A549 (cell line): ENCODE data around the gene FUZ. TPM values are rescaled to one million over a fixed set of nuclear protein-coding genes. Genes with fewer than 3 reads are reported as not detected.
"Not testable (repeated sequence)": the region's sequence is repeated elsewhere in the genome, so short reads cannot be mapped to it uniquely, and the experiment has no call there.

ENCODE experiments used
- ATAC-seq, 2 experiments: fragments of 200-7000 bp in 1 of 2; fragments of >200 bp in 1 of 2; cut with Nextera tagmentation in 1 of 2; cut with Tn5 transposase in 1 of 2; 3 replicates each; pipeline versions ENCODE4 v1.8.0 to v1.9.1; 2018 to 2020; ENCODE audit warnings: mild to moderate bottlenecking in 1 of 2, moderate library complexity in 1 of 2
- CTCF ChIA-PET: fragments of 300-600 bp; sonication (Branson Sonifier 250); formaldehyde crosslinking; extraction: SDS; loops from one replicate; lab custom pipeline; 2021; ENCODE audit warnings: antibody characterized with exemption, inconsistent platforms; lab: Yijun Ruan, JAX
- POLR2A ChIA-PET: fragments of 350-600 bp; formaldehyde crosslinking; extraction: SDS; loops from one replicate; lab custom pipeline; 2021; ENCODE audit warnings: antibody characterized with exemption, inconsistent platforms; lab: Yijun Ruan, JAX
- DNase-seq, 2 experiments: peaks; one replicate each; pipeline versions ENCODE4 v3.0.0 to v3.0.0-alpha.2; 2011 to 2016; ENCODE audit warnings: low read depth in 1 of 2, low spot score in 1 of 2
- FAIRE-seq: peaks from 2 replicates; lab custom pipeline; 2011; peaks lifted over from hg19 to GRCh38; lab: Jason Lieb, UNC
- H3K27ac ChIP-seq, 2 experiments: fragments of >200 bp; sonication (Bioruptor Twin); formaldehyde crosslinking; 3 replicates each; pipeline ENCODE4 v1.5.1; 2016 to 2017
- H3K4me1 ChIP-seq: fragments of >200 bp; sonication (Bioruptor Twin); formaldehyde crosslinking; 3 replicates; pipeline ENCODE4 v1.6.1; 2016
- H3K4me2 ChIP-seq: fragments of >200 bp; sonication (Bioruptor Twin); formaldehyde crosslinking; 3 replicates; pipeline ENCODE4 v1.6.1; 2016
- H3K4me3 ChIP-seq: fragments of >200 bp; sonication (Bioruptor Twin); formaldehyde crosslinking; 3 replicates; pipeline ENCODE4 v1.5.1; 2016
- H3K9me3 ChIP-seq: fragments of >200 bp; sonication (Bioruptor Twin); formaldehyde crosslinking; 3 replicates; pipeline ENCODE4 v1.6.1; 2016
- CHD2 ChIP-seq: fragments of 150-350 bp; IDR thresholded peaks from 2 replicates; pipeline ENCODE4 v1.6.1; 2014; ENCODE audit warnings: low read length; ENCODE audit not compliant: partially characterized antibody
- CHD4 ChIP-seq: fragments of 200-600 bp; sonication (generic); IDR thresholded peaks from 2 replicates; pipeline ENCODE4 v1.6.1; 2016; ENCODE audit warnings: antibody characterized with exemption, mild to moderate bottlenecking, borderline replicate concordance
- FOSB ChIP-seq: fragments of 250-450 bp; sonication (Bioruptor Pico); IDR thresholded peaks from 2 replicates; pipeline ENCODE4 v1.5.0; 2020; ENCODE audit warnings: mild to moderate bottlenecking, moderate library complexity
- FOSL2 ChIP-seq, 2 experiments: fragments of 450-650 bp in 1 of 2; fragments of >200 bp in 1 of 2; sonication (Bioruptor Twin) in 1 of 2; formaldehyde crosslinking; IDR thresholded peaks; 2 replicates each; pipeline versions ENCODE4 v1.5.0 to v1.6.1; 2016 to 2020; ENCODE audit warnings: mild to moderate bottlenecking in 1 of 2, moderate library complexity in 1 of 2
- FOXS1 ChIP-seq: fragments of 250-450 bp; sonication (Bioruptor Pico); IDR thresholded peaks from 2 replicates; pipeline ENCODE4 v1.5.0; 2020; ENCODE audit warnings: mild to moderate bottlenecking, moderate library complexity
- HDAC2 ChIP-seq: fragments of 200-600 bp; sonication (generic); IDR thresholded peaks from 2 replicates; pipeline ENCODE4 v1.6.1; 2016
- HOXB13 ChIP-seq: fragments of 250-450 bp; sonication (Bioruptor Pico); IDR thresholded peaks from 2 replicates; pipeline ENCODE4 v1.5.0; 2020; ENCODE audit warnings: low read depth, mild to moderate bottlenecking, moderate library complexity
- HOXB5 ChIP-seq: fragments of 250-450 bp; sonication (Bioruptor Pico); IDR thresholded peaks from 2 replicates; pipeline ENCODE4 v1.5.0; 2020; ENCODE audit warnings: mild to moderate bottlenecking, moderate library complexity
- JUNB ChIP-seq: fragments of >200 bp; sonication (Bioruptor Twin); formaldehyde crosslinking; IDR thresholded peaks from 2 replicates; pipeline ENCODE4 v1.6.1; 2016
- KDM1A ChIP-seq: fragments of 200-600 bp; sonication (generic); IDR thresholded peaks from 2 replicates; pipeline ENCODE4 v1.6.1; 2016; ENCODE audit warnings: low read depth, mild to moderate bottlenecking
- MAX ChIP-seq: IDR thresholded peaks from 2 replicates; pipeline ENCODE4 v1.6.1; 2012
- MYC ChIP-seq: IDR thresholded peaks from 2 replicates; pipeline ENCODE4 v1.6.1; 2012; ENCODE audit warnings: mild to moderate bottlenecking, inconsistent platforms, low read length, improper control_type of control experiment, borderline replicate concordance
- NFE2L2 ChIP-seq: fragments of 150-350 bp; conservative IDR thresholded peaks from 2 replicates; pipeline ENCODE4 v1.6.1; 2014; ENCODE audit warnings: low read length
- NR3C1 ChIP-seq: fragments of >200 bp; sonication (Bioruptor Twin); formaldehyde crosslinking; IDR thresholded peaks from 3 replicates; pipeline ENCODE4 v1.6.1; 2017
- POLR2AphosphoS2 ChIP-seq: conservative IDR thresholded peaks from 2 replicates; pipeline ENCODE4 v1.6.1; 2012; ENCODE audit warnings: low read length, improper control_type of control experiment, inconsistent platforms
- RCOR1 ChIP-seq: fragments of 150-350 bp; IDR thresholded peaks from 2 replicates; pipeline ENCODE4 v1.6.1; 2014; ENCODE audit warnings: antibody characterized with exemption, low read length, low read depth
- SREBF2 ChIP-seq: fragments of 450-650 bp; IDR thresholded peaks from 2 replicates; pipeline ENCODE4 v1.6.1; 2014; ENCODE audit warnings: mild to moderate bottlenecking, moderate library complexity
- TFCP2L1 ChIP-seq: fragments of 250-450 bp; sonication (Bioruptor Pico); IDR thresholded peaks from 2 replicates; pipeline ENCODE4 v1.5.0; 2021; ENCODE audit warnings: mild to moderate bottlenecking
- TP53 ChIP-seq: fragments of 250-450 bp; sonication (Bioruptor Pico); IDR thresholded peaks from 2 replicates; pipeline ENCODE4 v1.5.0; 2021; ENCODE audit warnings: mild to moderate bottlenecking, moderate library complexity
- ZC3H11A ChIP-seq: fragments of 450-650 bp; IDR thresholded peaks from 2 replicates; pipeline ENCODE4 v1.6.1; 2014; ENCODE audit warnings: antibody characterized with exemption, mild to moderate bottlenecking
- ZNF302 ChIP-seq: fragments of 250-450 bp; sonication (Bioruptor Pico); IDR thresholded peaks from 2 replicates; pipeline ENCODE4 v1.9.0; 2021; ENCODE audit warnings: inconsistent platforms, mild to moderate bottlenecking, moderate library complexity
- WGBS: methylation state at CpG from one replicate; pipeline ENCODE4 v1.1.6; 2017; ENCODE audit errors: missing lambda C conversion rate; 5-methylcytosine and 5-hydroxymethylcytosine counted together
- polyA plus RNA-seq, 4 experiments: library from polyadenylated mRNA; depleted of rRNA in 3 of 4; stranded (reverse); fragments of >200 nt; fragmentation: RNase III in 1 of 4; extraction: RNeasy Plus Mini Kit Qiagen cat#74134 plus additional on column Dnase treatment in 1 of 4; gene quantifications; 2 replicates in 3 of 4; 3 replicates in 1 of 4; pipeline ENCODE4 v1.2.3, GENCODE V29; 2011 to 2017

Gene FUZ
- polyA plus RNA-seq, 2 of the 4 experiments (the other 2 are of a cell fraction) = 12.5 to 21.7 TPM

DNA sequence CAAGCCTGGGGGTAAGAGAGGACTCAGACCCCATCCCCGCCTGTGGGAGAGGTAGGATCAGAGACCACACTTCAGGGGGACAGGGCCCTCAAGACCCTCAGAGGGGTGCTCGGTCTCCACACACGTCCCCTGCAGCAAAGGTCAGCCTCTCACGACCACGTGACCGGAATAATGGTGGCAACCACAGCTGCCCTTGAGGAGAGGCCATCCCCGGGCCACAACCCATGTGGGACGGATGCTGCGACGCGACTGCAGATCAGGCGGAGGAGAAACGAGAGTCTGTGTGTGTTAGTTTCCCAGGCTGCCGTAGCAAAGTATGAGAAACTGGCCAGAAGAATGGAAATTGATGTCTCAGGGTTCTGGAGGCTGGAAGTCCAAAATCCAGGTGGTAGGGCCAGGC lies 13.9 kb upstream of the FUZ start (continued):
- no peak for TF ChIP-seq CHD2
- TF ChIP-seq MAX = no peak
- TF ChIP-seq TFCP2L1 (CRISPR knock-in tag) = no peak
- no peak for TF ChIP-seq JUNB

DNA sequence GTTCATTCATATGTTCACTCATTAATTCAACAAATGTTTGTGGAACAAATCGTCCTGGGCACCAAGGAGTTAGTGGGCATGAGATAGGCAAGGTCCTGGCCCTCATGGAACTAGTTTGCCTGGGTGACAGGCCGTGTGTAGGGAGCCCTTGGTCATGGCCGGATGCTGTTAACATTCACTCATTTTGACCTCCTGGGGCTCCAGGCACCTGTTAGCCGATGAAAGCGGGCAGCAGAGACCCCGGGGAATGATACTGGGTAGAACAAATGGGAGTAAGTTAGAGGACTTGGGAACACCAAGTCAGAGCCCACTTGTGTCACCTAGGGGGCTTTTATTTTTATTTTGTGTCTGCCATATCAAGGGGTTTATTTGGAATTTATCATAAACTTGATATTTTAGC lies 11.6 kb upstream of the FUZ start:
- WGBS = 75% methylated on average over 6 of the region's 6 CpGs
- H3K4me1 ChIP-seq = no peaks in the 10 kb centered on the region
- POLR2A ChIA-PET = no interaction called here
- DNase-seq = no peak
- no peak overlapping the region for H3K4me2 ChIP-seq
- no peak for FAIRE-seq
- no peak overlapping the region for H3K4me3 ChIP-seq
- TF ChIP-seq HOXB5 (no peak), POLR2AphosphoS2 (no peak), MAX (no peak), SREBF2 (no peak), MYC (no peak), KDM1A (no peak), NR3C1 (no peak), ZC3H11A (no peak), HOXB13 (CRISPR knock-in tag) (no peak)
- CTCF ChIA-PET = interaction anchor here (1.8 kb wide), 1 partner anchor 107 kb away, joined by 5 read pairs; no protein-coding TSS in a partner anchor
- ATAC-seq = no peak
- no peak overlapping the region for H3K27ac ChIP-seq
- H3K9me3 ChIP-seq = no peaks in the 10 kb centered on the region

DNA sequence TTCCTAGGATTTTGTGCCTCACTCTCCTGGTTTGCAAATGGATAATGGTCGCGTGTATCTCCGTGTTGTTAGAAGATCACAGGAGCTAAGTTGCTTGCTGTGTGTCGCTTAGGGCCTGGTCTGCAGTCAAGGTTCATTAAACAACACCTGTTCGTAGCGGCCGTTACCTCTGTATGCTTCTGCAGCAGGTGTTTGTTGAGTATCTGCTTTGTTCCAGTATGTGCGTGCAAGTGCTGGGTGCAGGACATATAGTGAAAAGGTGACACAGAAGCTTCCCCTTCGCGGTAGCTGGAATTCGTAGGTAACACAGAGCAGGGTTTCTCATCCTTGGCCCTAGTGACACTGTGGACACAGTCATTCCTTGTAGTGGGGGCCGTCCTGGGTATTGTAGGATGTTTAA lies 10.4 kb upstream of the FUZ start:
- Histone ChIP-seq H3K27ac (no peak overlapping the region), H3K4me2 (no peak overlapping the region), H3K9me3 (no peaks in the 10 kb centered on the region), H3K4me1 (peaks cover 8% of the 10 kb centered on the region; the same call in 2 of the 3 replicates)
- ATAC-seq = no peak
- CTCF ChIA-PET = interaction anchor here (0.6 to 1.8 kb wide), 2 partner anchors 106 to 497 kb away, joined by 5 read pairs; no protein-coding TSS in a partner anchor
- TF ChIP-seq HDAC2 = no peak
- no peak for TF ChIP-seq TP53 (CRISPR knock-in tag)
- TF ChIP-seq JUNB = no peak
- TF ChIP-seq MAX = no peak
- TF ChIP-seq FOSL2 (IDR thresholded peaks at IDR 0.05) = no peak
- no peak for TF ChIP-seq FOSL2 (CRISPR knock-in tag; IDR thresholded peaks at IDR 0.05)
- TF ChIP-seq FOSB = no peak
- TF ChIP-seq RCOR1 = no peak
- no peak for TF ChIP-seq HOXB5
- TF ChIP-seq, all 56 proteins: peak for 0
- WGBS = 86% methylated on average over 12 of the region's 12 CpGs
- POLR2A ChIA-PET = interaction anchor here (0.5 kb wide), 1 partner anchor 85 kb away, joined by 3 read pairs; no protein-coding TSS in a partner anchor
- H3K4me3 ChIP-seq = no peak overlapping the region
- no peak for DNase-seq
- FAIRE-seq = no peak

DNA sequence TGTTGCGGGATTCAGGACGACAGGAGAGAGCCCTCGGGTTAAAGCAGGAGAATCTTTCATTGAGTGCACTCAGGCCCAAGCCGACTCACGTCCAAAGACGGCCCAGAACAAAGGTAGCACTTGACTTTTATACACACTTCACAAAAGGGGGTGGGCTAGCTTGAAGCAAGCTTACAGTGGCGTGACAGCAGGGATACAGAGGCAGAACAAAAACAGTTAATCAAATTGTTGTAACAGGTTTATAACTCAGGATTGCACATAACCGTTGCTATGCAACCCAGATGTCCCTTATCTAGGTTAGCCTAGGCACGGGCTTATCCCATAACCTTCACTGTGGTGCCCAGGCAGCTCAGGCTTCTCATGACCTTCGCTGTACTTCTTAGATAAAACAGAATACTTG lies 7.0 kb upstream of the FUZ start:
- Histone ChIP-seq H3K4me3 (no peak overlapping the region), H3K27ac (no peak overlapping the region), H3K4me2 (no peak overlapping the region), H3K4me1 (peaks cover 15% of the 10 kb centered on the region; the same call in 2 of the 3 replicates), H3K9me3 (no peaks in the 10 kb centered on the region)
- ATAC-seq (no peak), FAIRE-seq (no peak), DNase-seq (no peak)
- WGBS = 88% methylated on average over 10 of the region's 10 CpGs
- ChIA-PET POLR2A (no interaction called here), CTCF (interaction anchor here (1.8 to 3.4 kb wide), 3 partner anchors 12 to 148 kb away, joined by 6 to 10 read pairs (median 8); no protein-coding TSS in a partner anchor)
- TF ChIP-seq CHD2 (no peak), FOXS1 (no peak), JUNB (no peak), FOSL2 (IDR thresholded peaks at IDR 0.05) (no peak), FOSL2 (CRISPR knock-in tag; IDR thresholded peaks at IDR 0.05) (no peak), SREBF2 (no peak), ZNF302 (CRISPR knock-in tag) (no peak), NFE2L2 (no peak), MYC (no peak), CHD4 (no peak)

GRCh38 chr19:49819452-49820115 lies 6.5 kb upstream of the FUZ start:
- Histone ChIP-seq H3K27ac (peak overlapping the region in 1 of 2 experiments; percentile 95; a peak in 3 of 6 replicates), H3K4me2 (peak overlapping the region; percentile 97), H3K4me3 (peak overlapping the region; percentile 67), H3K4me1 (peaks cover 15% of the 10 kb centered on the region; the same call in 2 of the 3 replicates)
- not testable (repeated sequence) for H3K9me3 ChIP-seq, DNase-seq, ATAC-seq, FAIRE-seq
- CTCF ChIA-PET = interaction anchor here (0.6 to 3.4 kb wide), 7 partner anchors 13 to 147 kb away, joined by 3 to 10 read pairs (median 4); no protein-coding TSS in a partner anchor
- POLR2A ChIA-PET = interaction anchor here (0.6 to 1.1 kb wide), 2 partner anchors 14 to 110 kb away, joined by 3 read pairs; partner anchors contain the start of genes ATF5 and NUP62
- WGBS = 91% methylated on average over 7 of the region's 7 CpGs
